GM23248 (cell line): ENCODE measurements around the gene RNASEH2C.

Experiments used
- EZH2 ChIP-seq: fragments of 200-600 bp; sonication (generic); IDR thresholded peaks from 2 replicates; pipeline ENCODE4 v1.6.1; 2018; ENCODE audit warnings: antibody characterized with exemption, mild to moderate bottlenecking; ENCODE audit not compliant: insufficient read depth, poor library complexity, severe bottlenecking
- EZH2phosphoT487 ChIP-seq: fragments of 200-600 bp; sonication (generic); IDR thresholded peaks from 2 replicates; pipeline ENCODE4 v1.6.1; 2018; ENCODE audit warnings: antibody characterized with exemption, moderate library complexity, mild to moderate bottlenecking, low read depth; ENCODE audit not compliant: insufficient read depth

DNA sequence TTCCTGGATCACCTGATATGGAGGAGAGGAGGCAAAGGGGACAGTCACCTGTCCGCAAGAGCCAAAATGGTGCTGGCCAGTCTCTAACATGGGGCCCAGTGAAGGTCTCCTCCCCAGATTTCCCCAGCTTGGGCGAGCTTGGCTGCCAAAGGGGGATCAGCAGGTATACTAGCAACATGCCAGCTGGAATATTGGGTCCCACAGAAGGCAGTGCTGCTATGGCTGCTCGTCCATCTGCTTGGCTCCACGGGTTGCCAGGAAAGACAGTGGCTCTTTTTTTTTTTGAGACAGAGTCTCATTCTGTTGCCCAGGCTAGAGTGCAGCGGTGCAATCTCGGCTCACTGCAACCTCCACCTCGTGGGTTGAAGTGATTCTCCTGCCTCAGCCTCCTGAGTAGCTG, 21.3 kb downstream of the RNASEH2C start:
- TF ChIP-seq EZH2 (no peak), EZH2phosphoT487 (no peak)
